Stimulated activated CD8-positive, alpha-beta memory T cell treated with anti-CD3 and anti-CD28 coated beads, Interleukin-15, amount 100 ng/mL, for 1 hour (primary cell): ENCODE measurements around the gene ZNF441.
A peak's percentile ranks its signal among the peaks of the same experiment; 100 is the strongest.
"Not testable (repeated sequence)": the region's sequence is repeated elsewhere in the genome, so short reads cannot be mapped to it uniquely, and the experiment has no call there.

ENCODE experiments used
- DNase-seq: peaks from one replicate; pipeline ENCODE4 v3.0.0-alpha.2; 2020; ENCODE audit warnings: low read depth

The ZNF441 gene

GRCh38 chr19:11780431-11781020 is 13.7 kb downstream of the ZNF441 start:
- DNase-seq, result no peak

- DNase-seq, result no peak
Measured at GRCh38 chr19:11781295-11782057, 14.7 kb downstream of the ZNF441 start.

- DNase-seq, result no peak
Measured at GRCh38 chr19:11783767-11784166, 17.0 kb downstream of the ZNF441 start.

DNA sequence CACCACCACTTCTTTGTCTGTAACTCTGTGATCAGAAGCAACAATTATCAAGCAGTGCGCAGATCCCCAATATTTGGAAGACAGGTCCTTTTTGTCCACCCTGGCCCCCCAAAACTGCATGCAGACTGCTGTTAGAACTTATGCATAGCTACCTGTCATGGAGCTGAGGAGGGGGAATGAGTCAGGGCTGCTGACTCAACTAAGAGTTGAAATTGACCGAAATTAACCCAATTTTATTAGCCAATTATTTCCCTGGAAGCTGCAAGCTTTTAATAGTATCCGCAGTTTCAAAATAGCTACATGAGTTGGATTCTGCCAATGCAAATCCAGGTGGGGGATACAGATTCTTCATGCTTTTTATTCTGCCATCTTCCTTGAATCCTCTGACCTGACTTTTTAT is 17.6 kb downstream of the ZNF441 start:
- no peak for DNase-seq

DNA sequence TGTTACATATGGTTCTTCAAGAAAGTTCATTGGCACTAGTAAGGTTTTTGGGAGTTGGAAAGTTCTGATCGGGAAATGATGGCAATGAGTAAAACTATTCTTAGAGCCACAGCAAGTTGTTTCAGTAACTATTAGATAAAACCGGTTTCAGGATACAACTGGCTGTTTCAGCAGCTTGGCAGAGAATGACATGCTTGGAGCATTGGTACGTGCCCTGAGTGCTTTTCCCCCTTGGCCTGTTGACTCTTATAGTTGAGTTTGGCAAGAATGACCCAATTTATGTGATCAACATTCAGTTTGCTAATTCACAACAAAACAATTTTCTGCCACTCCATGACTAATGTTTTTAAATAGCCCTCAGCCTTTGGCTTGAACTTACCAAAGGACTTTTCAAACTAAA is 20.7 kb downstream of the ZNF441 start:
- DNase-seq, result no peak

GRCh38 chr19:11792942-11793341 is 26.1 kb downstream of the ZNF441 start:
- no peak for DNase-seq

DNA sequence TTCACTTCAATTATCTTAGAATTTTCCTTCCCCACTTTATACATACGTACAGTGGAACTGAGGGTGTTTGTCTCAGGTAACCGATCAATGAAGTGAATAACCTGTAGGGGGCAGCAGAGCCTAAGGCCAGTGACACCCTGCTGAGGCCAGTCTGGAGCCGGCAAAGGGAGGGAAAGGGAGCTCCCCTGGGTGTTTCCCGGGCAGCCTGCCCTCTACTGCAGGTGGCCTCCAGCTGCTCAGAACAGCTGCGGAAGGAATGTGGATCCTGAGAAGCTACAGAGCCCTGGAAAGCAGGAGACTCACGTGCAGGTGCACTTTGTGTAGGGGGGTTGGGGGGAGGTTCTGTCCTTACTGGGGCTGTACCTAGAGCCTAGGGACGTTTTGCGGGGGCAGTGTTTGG is 30.7 kb downstream of the ZNF441 start:
- DNase-seq, result peak; percentile 64

DNA sequence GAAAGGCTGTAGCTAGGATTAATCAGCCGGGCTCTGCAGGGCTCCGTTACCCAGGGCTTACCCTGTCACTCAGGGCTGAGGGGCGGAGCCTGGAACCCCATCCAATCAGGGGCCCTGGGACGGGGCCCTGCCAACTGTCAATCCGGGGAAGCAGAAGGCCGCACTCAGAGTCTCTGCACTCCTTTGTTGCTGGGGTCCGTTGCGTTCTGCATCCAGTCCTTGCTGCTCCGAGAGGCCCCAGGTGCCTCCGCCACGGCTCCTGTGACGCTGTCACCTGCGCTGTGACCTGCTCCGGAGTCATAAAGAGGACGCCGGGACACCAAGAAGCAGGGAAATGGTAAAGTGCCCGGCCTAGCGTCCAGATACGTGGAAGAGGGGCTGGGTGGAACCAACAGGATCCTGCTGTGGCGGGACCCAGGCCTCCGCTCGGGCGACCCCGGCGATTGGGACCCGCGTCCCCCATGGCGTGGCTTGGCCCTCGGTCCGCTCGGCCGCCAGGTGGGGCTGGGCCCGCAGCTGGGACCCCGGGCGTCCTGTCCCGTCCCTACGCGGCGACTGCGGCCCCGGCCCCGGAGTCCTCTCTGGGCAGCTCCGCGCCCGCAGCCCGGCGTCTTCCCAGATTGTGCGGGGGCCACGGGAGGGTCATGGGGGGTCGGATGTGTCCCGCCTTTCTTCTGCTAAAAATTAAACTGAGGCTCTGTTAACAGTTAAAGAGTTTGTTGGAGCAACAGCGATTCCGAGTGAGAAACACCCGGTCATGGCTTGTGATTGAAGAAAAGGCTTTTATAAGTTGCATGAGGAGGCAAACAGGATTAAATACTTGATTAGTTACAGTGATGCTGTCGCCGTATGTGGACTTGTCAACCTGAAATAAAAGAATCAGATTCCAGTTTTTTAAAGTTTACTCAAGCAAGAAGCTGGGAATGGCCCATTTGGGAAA is 31.9 kb downstream of the ZNF441 start, which contains the start of gene ZNF491:
TSS of gene ZNF491 (plus strand) at position 133 of the 940 bp plus-strand sequence. CDS start 7,431 bp downstream, outside the sequence.
- DNase-seq, result peak; percentile 74

DNA sequence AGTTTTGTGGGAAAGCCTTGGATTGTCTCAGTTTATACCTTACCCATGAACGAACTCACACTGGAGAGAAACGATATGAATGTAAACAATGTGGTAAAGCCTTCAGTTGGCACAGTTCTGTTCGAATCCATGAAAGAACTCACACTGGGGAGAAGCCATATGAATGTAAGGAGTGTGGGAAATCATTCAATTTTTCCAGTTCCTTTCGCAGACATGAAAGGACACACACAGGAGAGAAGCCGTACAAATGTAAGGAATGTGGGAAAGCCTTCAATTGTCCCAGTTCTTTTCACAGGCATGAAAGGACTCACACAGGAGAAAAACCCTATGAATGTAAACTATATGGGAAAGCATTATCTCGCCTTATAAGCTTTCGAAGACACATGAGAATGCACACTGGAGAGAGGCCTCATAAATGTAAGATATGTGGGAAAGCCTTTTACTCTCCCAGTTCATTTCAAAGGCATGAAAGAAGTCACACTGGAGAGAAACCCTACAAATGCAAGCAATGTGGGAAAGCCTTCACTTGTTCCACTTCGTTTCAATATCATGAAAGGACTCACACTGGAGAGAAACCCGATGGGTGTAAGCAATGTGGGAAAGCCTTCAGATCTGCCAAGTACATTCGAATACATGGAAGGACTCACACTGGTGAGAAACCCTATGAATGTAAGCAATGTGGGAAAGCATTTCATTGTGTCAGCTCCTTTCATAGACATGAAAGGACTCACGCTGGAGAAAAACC is 39.7 kb downstream of the ZNF441 start:
- no peak for DNase-seq

DNA sequence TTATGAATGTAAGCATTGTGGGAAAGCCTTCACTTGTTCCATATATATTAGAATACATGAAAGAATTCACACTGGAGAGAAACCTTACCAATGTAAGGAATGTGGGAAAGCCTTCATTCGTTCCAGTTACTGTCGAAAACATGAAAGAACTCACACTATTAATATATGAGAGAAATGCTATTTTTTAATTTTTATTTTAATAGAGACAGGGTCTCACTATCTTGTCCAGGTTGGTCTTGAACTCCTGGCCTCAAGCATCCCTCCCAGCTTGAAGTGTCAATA is 40.2 kb downstream of the ZNF441 start:
- no peak for DNase-seq

DNA sequence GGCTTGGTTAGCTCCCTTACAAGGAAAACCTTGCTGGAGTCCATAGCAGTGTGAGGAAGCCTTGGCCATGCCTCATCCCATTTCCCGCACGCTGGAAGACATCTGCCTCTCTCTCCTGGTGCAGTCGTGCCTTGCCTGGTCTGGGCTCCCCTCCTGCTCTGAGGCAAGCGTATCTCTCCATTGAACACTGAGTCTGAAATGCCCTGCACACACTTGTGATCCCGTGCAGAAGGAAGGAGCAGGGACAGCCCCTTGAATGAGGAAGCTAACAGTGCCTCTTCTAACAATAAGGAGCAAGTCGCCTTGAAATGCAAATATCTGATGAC is 46.9 kb downstream of the ZNF441 start:
- DNase-seq, result no peak

DNA sequence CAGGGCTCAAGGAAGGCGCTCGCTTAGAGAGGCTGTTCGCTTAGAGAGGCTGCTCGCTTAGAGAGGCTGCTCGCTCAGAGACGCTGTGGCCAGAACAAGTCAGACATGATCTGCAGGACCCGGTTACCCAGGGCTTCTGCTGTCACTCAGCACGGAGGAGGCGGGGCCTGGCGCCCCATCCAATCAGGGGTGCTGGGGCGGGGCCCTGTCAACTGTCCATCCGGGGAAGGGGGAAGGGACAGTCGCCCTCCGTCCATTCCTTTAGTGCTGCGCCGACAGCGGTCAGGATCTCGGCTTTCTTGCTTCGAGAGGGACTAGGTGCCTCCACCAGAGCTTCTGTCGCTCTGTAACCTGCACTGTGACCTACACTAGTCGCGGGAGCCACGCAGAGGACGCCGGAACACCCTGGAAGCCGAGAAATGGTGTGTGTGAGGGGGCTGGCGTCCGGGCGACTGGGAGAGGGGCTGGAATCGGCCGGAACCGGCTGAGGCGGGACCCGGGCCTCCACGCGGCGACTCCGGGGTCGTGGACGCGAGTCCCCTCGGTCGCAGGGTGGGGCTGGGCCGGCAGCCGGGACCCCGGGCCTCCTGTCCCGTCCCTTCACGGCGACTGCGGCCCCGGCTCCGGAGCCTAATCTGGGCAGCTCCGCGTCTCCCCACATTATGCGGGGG is 47.4 kb downstream of the ZNF441 start, which contains the start of gene ZNF440:
TSS of gene ZNF440 (plus strand) at position 245 of the 671 bp plus-strand sequence. CDS start at position 420, 175 bp downstream.
- DNase-seq, result peak; percentile 72

DNA sequence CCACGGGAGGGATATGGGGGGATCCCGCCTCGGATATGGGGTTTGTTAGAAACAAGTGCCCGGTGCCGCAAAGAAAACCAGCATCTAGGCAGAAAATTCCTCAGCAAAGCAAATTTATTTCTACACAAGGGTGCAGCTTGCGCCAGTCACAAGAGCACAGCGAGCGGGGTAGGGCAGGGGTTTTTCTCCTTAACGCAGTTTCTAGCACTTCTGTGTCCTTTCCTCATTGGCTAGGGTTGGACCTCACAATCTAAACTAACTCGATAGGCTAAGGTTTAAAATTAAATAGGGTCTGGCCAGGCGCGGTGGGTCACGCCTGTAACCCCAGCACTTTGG is 47.9 kb downstream of the ZNF441 start:
- no peak for DNase-seq

- no peak for DNase-seq
Measured at GRCh38 chr19:11821474-11822109, 54.8 kb downstream of the ZNF441 start.

DNA sequence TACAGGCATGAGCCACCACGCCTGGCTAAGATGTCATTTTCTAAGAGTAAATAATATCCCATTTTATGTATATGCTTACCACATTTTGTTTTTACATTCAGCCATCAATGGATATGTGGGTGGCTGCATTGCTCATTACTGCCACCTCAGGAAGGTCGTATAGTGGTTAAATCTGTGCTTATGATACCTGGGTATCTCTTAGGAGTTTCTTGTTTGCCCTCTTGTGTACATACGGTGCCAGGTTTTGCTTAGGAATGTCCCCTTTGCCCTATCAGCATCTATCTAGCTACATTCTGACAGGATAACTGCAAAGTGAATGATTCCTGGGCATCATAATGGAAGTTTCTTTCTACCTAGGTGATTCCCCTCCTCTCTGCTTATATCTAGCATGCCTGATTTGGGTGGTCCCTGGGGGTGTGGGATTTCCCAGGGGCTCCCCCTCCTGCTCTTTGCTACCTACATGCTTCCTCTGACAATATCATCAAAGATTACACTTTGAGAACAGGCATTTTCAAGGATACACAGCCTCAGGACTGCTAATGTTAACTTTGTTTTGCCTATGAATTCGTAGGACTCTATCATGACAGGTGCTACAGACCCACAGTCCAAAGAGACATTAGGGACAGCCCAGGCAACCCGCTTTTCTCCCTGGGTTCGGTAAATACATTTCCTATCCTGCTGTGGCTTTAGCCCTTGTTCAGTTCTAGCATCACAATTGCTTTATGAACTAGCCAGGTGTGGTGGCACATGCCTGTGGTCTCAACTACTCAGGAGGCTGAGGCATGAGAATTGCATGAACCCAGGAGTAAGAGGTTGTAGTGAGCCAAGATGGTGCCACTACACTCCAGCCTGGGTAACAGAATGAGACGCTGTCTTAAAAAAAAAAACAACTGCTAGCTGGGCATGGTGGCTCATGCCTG is 62.4 kb downstream of the ZNF441 start:
- not testable (repeated sequence) for DNase-seq

DNA sequence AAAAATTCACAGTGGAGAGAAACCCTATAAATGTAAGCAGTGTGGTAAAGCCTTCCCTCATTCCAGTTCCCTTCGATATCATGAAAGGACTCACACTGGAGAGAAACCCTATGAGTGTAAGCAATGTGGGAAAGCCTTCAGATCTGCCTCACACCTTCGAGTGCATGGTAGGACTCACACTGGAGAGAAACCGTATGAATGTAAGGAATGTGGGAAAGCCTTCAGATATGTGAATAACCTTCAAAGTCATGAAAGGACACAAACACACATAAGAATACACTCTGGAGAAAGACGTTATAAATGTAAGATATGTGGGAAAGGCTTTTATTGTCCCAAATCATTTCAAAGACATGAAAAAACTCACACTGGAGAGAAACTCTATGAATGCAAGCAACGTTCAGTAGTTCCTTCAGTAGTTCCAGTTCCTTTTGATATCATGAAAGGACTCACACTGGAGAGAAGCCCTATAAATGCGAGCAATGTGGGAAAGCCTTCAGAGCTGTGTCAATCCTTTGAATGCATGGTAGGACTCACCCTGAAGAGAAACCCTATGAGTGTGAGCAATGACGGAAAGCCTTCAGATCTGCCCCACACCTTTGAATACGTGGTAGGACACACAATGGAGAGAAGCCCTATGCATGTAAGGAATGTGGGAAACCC is 65.6 kb downstream of the ZNF441 start:
- DNase-seq, result no peak

DNA sequence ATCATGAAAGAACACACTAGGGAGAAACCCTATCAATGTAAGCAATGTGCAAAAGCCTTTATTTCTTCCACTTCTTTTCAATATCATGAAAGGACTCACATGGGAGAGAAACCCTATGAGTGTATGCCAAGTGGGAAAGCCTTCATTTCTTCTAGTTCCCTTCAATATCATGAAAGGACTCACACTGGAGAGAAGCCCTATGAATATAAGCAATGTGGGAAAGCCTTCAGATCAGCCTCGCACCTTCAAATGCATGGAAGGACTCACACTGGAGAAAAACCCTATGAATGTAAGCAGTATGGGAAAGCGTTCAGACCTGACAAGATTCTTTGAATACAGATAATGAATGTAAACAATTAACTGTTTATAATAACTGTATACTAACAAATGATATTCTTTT is 66.7 kb downstream of the ZNF441 start:
- no peak for DNase-seq
